GM18519 (cell line): ENCODE results near the gene MAIP1.
"Not testable (repeated sequence)": the region's sequence is repeated elsewhere in the genome, so short reads cannot be mapped to it uniquely, and the experiment has no call there.

ENCODE experiments used
- ATAC-seq: cut with Tn5 transposase; IDR thresholded peaks from one replicate; pipeline ENCODE4 v1.9.1; 2021; ENCODE audit warnings: mild to moderate bottlenecking, moderate library complexity; ENCODE audit not compliant: unreplicated experiment, low FRiP score

MAIP1 gene

GRCh38 chr2:199955339-199956061 lies at the start of gene MAIP1, which contains the start of gene TYW5:
MAIP1 (plus strand) TSS chr2:199955582; CDS start chr2:199955799, 217 bp downstream.
TYW5 (minus strand) TSS chr2:199955491; CDS start chr2:199955470, 21 bp downstream.
- peak; percentile 60 for ATAC-seq

GRCh38 chr2:199907008-199907714 lies 48.2 kb upstream of the MAIP1 start:
- no peak for ATAC-seq

GRCh38 chr2:199910338-199911051 lies 44.9 kb upstream of the MAIP1 start:
- ATAC-seq: peak; percentile 0

- ATAC-seq: peak; percentile 80
Measured at GRCh38 chr2:199911052-199911876, 44.1 kb upstream of the MAIP1 start, which contains the start of gene C2orf69. C2orf69 (plus strand) TSS chr2:199911293; CDS start chr2:199911439, 146 bp downstream.

GRCh38 chr2:199911877-199912161 lies 43.6 kb upstream of the MAIP1 start:
- ATAC-seq: no peak

- not testable (repeated sequence) for ATAC-seq
Measured at GRCh38 chr2:199912553-199913114, 42.7 kb upstream of the MAIP1 start.

GRCh38 chr2:199914372-199914958 lies 40.9 kb upstream of the MAIP1 start:
- ATAC-seq: no peak

GRCh38 chr2:199916980-199917379 lies 38.4 kb upstream of the MAIP1 start:
- ATAC-seq: no peak

GRCh38 chr2:199922856-199923255 lies 32.5 kb upstream of the MAIP1 start:
- ATAC-seq: no peak

GRCh38 chr2:199923924-199924323 lies 31.5 kb upstream of the MAIP1 start:
- ATAC-seq: no peak

- no peak for ATAC-seq
Measured at GRCh38 chr2:199926806-199927205, 28.6 kb upstream of the MAIP1 start.

- ATAC-seq: no peak
Measured at GRCh38 chr2:199928226-199928625, 27.2 kb upstream of the MAIP1 start.

GRCh38 chr2:199928626-199929025 lies 26.8 kb upstream of the MAIP1 start:
- ATAC-seq: no peak

- no peak for ATAC-seq
Measured at GRCh38 chr2:199929262-199929661, 26.1 kb upstream of the MAIP1 start.

- no peak for ATAC-seq
Measured at GRCh38 chr2:199932312-199932855, 23.0 kb upstream of the MAIP1 start.

GRCh38 chr2:199933466-199933865 lies 21.9 kb upstream of the MAIP1 start:
- ATAC-seq: no peak

GRCh38 chr2:199936554-199936953 lies 18.8 kb upstream of the MAIP1 start:
- ATAC-seq: no peak

GRCh38 chr2:199940373-199940772 lies 15.0 kb upstream of the MAIP1 start:
- ATAC-seq: peak; percentile 48

GRCh38 chr2:199943373-199943772 lies 12.0 kb upstream of the MAIP1 start:
- ATAC-seq: no peak
